ENCODE data around the gene ARL9.

Gene ARL9

DNA sequence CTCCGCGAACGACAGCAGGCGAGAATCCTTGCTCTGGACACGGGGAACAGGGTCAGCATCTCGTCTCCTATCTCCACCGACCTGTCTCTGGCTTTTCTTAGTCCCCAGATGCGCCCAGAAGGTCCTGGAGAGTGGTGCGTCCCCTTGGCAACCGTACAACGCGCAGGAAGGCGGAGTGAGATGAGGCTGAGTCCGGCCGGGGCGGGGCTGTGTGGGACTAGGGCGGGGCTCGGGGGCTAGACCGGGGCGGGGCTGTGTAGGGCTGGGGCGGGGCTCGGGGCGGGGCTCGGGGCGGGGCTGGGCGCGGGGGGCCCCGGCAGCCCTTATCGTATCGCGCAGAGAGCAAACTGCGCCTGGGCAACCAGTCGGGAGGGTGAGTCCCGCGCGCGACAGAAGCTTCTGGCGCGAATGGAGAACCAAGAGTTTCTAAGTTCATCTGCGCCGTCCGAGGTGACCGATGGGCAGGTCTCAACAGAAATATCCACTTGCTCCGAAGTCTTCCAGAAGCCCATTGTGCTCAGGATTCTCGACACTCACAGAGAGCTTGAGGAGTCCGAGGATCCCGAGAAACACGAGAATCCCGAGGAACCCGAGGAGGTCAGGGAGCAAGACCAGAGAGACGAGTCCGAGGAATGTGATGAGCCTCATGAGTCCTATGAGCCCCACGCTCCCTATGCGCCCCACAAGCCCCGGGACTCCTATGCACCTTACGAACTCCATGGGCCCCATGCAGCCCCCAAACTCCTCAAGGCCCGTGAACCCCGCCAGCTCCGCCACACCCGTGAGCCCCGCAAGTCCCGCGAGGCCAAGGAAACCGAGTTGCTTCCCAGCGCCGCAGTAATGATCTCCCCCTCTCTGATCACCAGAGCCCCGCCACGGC, 24.9 kb downstream of the ARL9 start:
- Histone ChIP-seq H3K27ac (ENCODE audit: insufficient read depth in 1 of 2, low read depth in 1 of 2, low read length in 2 of 2, poor library complexity in 1 of 2, severe bottlenecking in 2 of 2) (peak overlapping the region in 1 of 2 experiments; percentile 37), H3K36me3 (ENCODE audit: control insufficient read depth in 4 of 4, insufficient read depth in 4 of 4, low read length in 3 of 4) (no peaks in the 10 kb centered on the region), H3K9me3 (ENCODE audit: control extremely low read depth in 1 of 5, control insufficient read depth in 4 of 5, insufficient read depth in 2 of 5, low read depth in 1 of 5, low read length in 4 of 5) (no peaks in the 10 kb centered on the region), H3K4me3 (ENCODE audit: control insufficient read depth in 1 of 7, extremely low read depth in 1 of 7, insufficient read depth in 4 of 7, low read depth in 2 of 7, low read length in 6 of 7) (peak overlapping the region; percentile 55 to 87 (median 71)), H3K4me1 (ENCODE audit: control extremely low read depth in 1 of 4, control insufficient read depth in 4 of 4, insufficient read depth in 4 of 4, low read length in 3 of 4) (peaks cover 0 to 17% (median 12%) of the 10 kb centered on the region in 4 experiments), H3K27me3 (replicated peaks in 2 of 5; ENCODE audit: control insufficient read depth in 4 of 5, insufficient read depth in 5 of 5, low read length in 4 of 5) (peaks cover 3 to 11% (median 6%) of the 10 kb centered on the region in 5 experiments)
- peak; percentile 74 to 83 (median 82) for DNase-seq
- ChIA-PET POLR2A (interaction anchor here (0.6 to 0.7 kb wide), 2 partner anchors 77 to 350 kb away, joined by 5 to 6 read pairs; no protein-coding TSS in a partner anchor), CTCF (interaction anchor here (1.1 to 3.6 kb wide), 5 partner anchors 10 to 119 kb away, joined by 3 to 18 read pairs (median 4); no protein-coding TSS in a partner anchor)
- WGBS (ENCODE audit: insufficient coverage), result 5% methylated on average over 54 of the region's 68 CpGs

DNA sequence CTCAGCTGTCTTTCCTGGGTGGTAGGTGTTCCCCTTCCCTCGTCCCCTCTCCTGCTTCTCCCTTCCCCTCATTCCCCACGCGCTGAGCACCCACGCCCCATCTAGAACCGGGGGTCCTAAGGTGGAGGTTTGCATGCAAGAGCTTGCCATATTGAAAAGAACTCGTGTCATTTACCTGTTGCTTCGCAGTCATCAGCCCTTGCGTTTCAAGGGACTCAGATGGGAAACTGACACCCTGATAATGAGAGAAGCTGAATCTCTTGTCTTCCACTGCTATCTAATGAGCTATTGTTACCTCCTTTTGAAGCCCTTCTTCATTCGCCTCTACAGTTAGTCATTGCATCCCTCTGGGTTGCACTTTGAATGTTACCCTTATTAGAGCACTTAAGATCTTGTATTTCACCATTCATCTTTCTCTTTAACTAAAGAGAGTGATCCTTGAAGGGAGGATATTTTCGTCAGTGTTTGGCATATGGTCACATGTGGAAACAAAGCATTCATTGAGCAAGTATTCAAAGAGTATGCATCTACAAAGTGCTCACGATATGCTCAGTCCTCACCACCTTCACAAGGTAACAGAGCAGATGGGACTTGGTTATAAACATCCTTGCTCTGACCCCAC, 25.7 kb downstream of the ARL9 start:
- Histone ChIP-seq H3K27me3 (replicated peaks in 2 of 5; ENCODE audit: control insufficient read depth in 4 of 5, insufficient read depth in 5 of 5, low read length in 4 of 5) (peaks cover 3 to 11% (median 6%) of the 10 kb centered on the region in 5 experiments), H3K36me3 (ENCODE audit: control insufficient read depth in 4 of 4, insufficient read depth in 4 of 4, low read length in 3 of 4) (no peaks in the 10 kb centered on the region), H3K4me1 (ENCODE audit: control extremely low read depth in 1 of 4, control insufficient read depth in 4 of 4, insufficient read depth in 4 of 4, low read length in 3 of 4) (peaks cover 0 to 17% (median 12%) of the 10 kb centered on the region in 4 experiments), H3K4me3 (ENCODE audit: control insufficient read depth in 1 of 7, extremely low read depth in 1 of 7, insufficient read depth in 4 of 7, low read depth in 2 of 7, low read length in 6 of 7) (peak overlapping the region; percentile 55 to 87 (median 71)), H3K9me3 (ENCODE audit: control extremely low read depth in 1 of 5, control insufficient read depth in 4 of 5, insufficient read depth in 2 of 5, low read depth in 1 of 5, low read length in 4 of 5) (no peaks in the 10 kb centered on the region), H3K27ac (ENCODE audit: insufficient read depth in 1 of 2, low read depth in 1 of 2, low read length in 2 of 2, poor library complexity in 1 of 2, severe bottlenecking in 2 of 2) (peak overlapping the region in 1 of 2 experiments; percentile 37)
- CTCF ChIA-PET, result interaction anchor here (1.1 to 3.3 kb wide), 4 partner anchors 11 to 118 kb away, joined by 3 to 17 read pairs (median 4); no protein-coding TSS in a partner anchor
- DNase-seq, result peak in 2 of 3 donors; percentile 6 to 11
- POLR2A ChIA-PET, result interaction anchor here (0.6 kb wide), 1 partner anchor 78 kb away, joined by 5 read pairs; no protein-coding TSS in a partner anchor
- 63% methylated on average over 6 of the region's 11 CpGs for WGBS (ENCODE audit: insufficient coverage)

DNA sequence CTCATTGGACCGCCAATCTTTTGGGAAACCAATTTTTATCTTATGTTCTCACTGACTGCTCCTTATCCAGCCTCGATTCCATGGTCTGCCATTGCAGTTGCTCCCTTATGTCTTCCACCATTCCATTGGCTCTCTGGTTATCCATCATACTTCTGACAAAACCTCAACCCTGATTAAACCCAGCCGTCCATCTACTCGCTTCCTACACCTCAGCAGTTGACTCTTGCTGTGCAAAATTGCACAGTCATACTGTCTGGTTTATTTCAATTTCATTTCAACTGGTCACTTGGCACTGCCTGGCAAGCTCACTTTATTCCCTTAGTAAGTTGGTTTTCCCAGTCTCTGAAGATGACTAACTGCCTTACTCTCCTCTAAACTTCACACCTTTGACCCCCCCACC, 26.2 kb downstream of the ARL9 start:
- Histone ChIP-seq H3K9me3 (ENCODE audit: control extremely low read depth in 1 of 5, control insufficient read depth in 4 of 5, insufficient read depth in 2 of 5, low read depth in 1 of 5, low read length in 4 of 5) (no peaks in the 10 kb centered on the region), H3K4me3 (ENCODE audit: control insufficient read depth in 1 of 7, extremely low read depth in 1 of 7, insufficient read depth in 4 of 7, low read depth in 2 of 7, low read length in 6 of 7) (no peak overlapping the region), H3K27me3 (replicated peaks in 2 of 5; ENCODE audit: control insufficient read depth in 4 of 5, insufficient read depth in 5 of 5, low read length in 4 of 5) (peaks cover 3 to 11% (median 6%) of the 10 kb centered on the region in 5 experiments), H3K27ac (ENCODE audit: insufficient read depth in 1 of 2, low read depth in 1 of 2, low read length in 2 of 2, poor library complexity in 1 of 2, severe bottlenecking in 2 of 2) (no peak overlapping the region), H3K36me3 (ENCODE audit: control insufficient read depth in 4 of 4, insufficient read depth in 4 of 4, low read length in 3 of 4) (no peaks in the 10 kb centered on the region), H3K4me1 (ENCODE audit: control extremely low read depth in 1 of 4, control insufficient read depth in 4 of 4, insufficient read depth in 4 of 4, low read length in 3 of 4) (peaks cover 0 to 17% (median 12%) of the 10 kb centered on the region in 4 experiments)
- ChIA-PET CTCF (interaction anchor here (1.1 to 3.3 kb wide), 3 partner anchors 12 to 118 kb away, joined by 3 to 17 read pairs (median 3); no protein-coding TSS in a partner anchor), POLR2A (no interaction called here)
- WGBS (ENCODE audit: insufficient coverage), result 55% methylated on average over 4 of the region's 4 CpGs
- DNase-seq, result peak in 2 of 3 donors; percentile 53 to 62

DNA sequence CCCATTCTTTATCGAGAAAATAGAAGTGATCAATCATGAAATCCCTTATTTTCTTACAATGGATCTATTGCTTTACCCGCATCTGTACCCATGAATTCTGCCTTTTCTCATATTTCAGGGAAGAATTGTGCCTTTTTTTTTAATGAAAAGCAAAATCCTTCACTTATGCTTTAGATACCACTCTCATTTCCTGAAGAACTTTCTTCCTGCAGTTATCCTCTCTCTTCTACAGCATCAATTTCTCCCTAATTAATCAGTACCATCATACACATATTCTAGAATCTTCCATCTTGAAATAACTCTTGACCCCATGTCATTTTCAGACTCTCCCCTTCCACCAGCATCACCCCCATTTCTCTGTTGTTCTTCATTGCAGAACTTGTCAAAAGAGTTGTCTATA, 26.6 kb downstream of the ARL9 start:
- H3K4me1 ChIP-seq (ENCODE audit: control extremely low read depth in 1 of 4, control insufficient read depth in 4 of 4, insufficient read depth in 4 of 4, low read length in 3 of 4), result peaks cover 0 to 17% (median 12%) of the 10 kb centered on the region in 4 experiments
- POLR2A ChIA-PET, result no interaction called here

DNA sequence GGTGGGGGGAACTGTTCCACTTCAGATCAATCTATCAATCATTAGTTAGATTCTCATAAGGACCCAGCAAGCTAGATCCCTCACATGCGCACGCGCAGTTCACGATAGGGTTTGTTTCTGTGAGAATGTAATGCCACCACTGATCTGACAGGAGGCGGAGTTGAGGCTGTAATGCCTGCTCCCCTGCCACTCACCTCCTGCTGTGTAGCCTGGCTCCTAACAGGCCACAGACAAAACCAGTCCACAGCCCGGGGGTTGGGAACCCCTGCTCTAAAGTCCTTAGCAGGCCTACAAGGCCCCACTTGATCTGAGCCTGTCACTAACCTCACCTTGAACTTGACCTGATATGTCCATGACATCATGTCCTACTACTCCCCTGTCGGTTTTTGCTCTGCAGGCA, 30.3 kb downstream of the ARL9 start:
- peaks cover 2 to 9% (median 5%) of the 10 kb centered on the region in 5 experiments for H3K27me3 ChIP-seq (replicated peaks in 2 of 5; ENCODE audit: control insufficient read depth in 4 of 5, insufficient read depth in 5 of 5, low read length in 4 of 5)
- ChIA-PET POLR2A (no interaction called here), CTCF (interaction anchor here (0.6 kb wide), 1 partner anchor 72 kb away, joined by 4 read pairs; no protein-coding TSS in a partner anchor)
- no peak for DNase-seq
- H3K36me3 ChIP-seq (ENCODE audit: control insufficient read depth in 4 of 4, insufficient read depth in 4 of 4, low read length in 3 of 4), result no peaks in the 10 kb centered on the region
- H3K9me3 ChIP-seq (ENCODE audit: control extremely low read depth in 1 of 5, control insufficient read depth in 4 of 5, insufficient read depth in 2 of 5, low read depth in 1 of 5, low read length in 4 of 5), result no peaks in the 10 kb centered on the region
- H3K4me1 ChIP-seq (ENCODE audit: control extremely low read depth in 1 of 4, control insufficient read depth in 4 of 4, insufficient read depth in 4 of 4, low read length in 3 of 4), result peaks cover 0 to 10% (median 4%) of the 10 kb centered on the region in 4 experiments
- 96% methylated on average over 2 of the region's 7 CpGs for WGBS (ENCODE audit: insufficient coverage)
- H3K27ac ChIP-seq (ENCODE audit: insufficient read depth in 1 of 2, low read depth in 1 of 2, low read length in 2 of 2, poor library complexity in 1 of 2, severe bottlenecking in 2 of 2), result no peak overlapping the region
- no peak overlapping the region for H3K4me3 ChIP-seq (ENCODE audit: control insufficient read depth in 1 of 7, extremely low read depth in 1 of 7, insufficient read depth in 4 of 7, low read depth in 2 of 7, low read length in 6 of 7)

More for the DNA sequence above, 26.6 kb downstream of the ARL9 start:
- no peaks in the 10 kb centered on the region for H3K36me3 ChIP-seq (ENCODE audit: control insufficient read depth in 4 of 4, insufficient read depth in 4 of 4, low read length in 3 of 4)
- no peak for DNase-seq
- CTCF ChIA-PET, result interaction anchor here (1.0 to 3.3 kb wide), 2 partner anchors 9 to 12 kb away, joined by 3 to 17 read pairs; no protein-coding TSS in a partner anchor
- H3K4me3 ChIP-seq (ENCODE audit: control insufficient read depth in 1 of 7, extremely low read depth in 1 of 7, insufficient read depth in 4 of 7, low read depth in 2 of 7, low read length in 6 of 7), result no peak overlapping the region
- H3K9me3 ChIP-seq (ENCODE audit: control extremely low read depth in 1 of 5, control insufficient read depth in 4 of 5, insufficient read depth in 2 of 5, low read depth in 1 of 5, low read length in 4 of 5), result no peaks in the 10 kb centered on the region
- H3K27me3 ChIP-seq (replicated peaks in 2 of 5; ENCODE audit: control insufficient read depth in 4 of 5, insufficient read depth in 5 of 5, low read length in 4 of 5), result peaks cover 3 to 11% (median 6%) of the 10 kb centered on the region in 5 experiments
- whole genome bisulfite sequencing (ENCODE audit: insufficient coverage), result 100% methylated on average over 2 of the region's 2 CpGs
- no peak overlapping the region for H3K27ac ChIP-seq (ENCODE audit: insufficient read depth in 1 of 2, low read depth in 1 of 2, low read length in 2 of 2, poor library complexity in 1 of 2, severe bottlenecking in 2 of 2)

DNA sequence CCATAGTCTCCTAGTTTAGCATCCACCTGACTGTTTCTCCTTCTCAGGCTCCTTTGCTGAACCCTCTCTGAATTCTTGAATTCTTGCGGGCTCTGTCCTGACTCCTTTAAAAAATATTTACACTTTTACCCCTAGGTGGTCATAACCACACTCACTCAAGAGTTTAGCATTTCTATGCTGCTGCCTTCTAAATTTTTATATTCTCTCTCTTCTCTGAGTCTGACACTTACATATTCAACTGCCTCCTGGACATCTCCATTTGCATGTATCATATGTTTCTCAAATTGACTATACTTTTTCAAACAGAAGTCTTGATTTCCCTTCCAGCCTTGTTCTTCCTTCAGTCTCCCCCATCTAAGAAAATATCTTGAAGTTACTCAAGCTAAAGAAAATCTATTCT, 31.6 kb downstream of the ARL9 start:
- H3K9me3 ChIP-seq (ENCODE audit: control extremely low read depth in 1 of 5, control insufficient read depth in 4 of 5, insufficient read depth in 2 of 5, low read depth in 1 of 5, low read length in 4 of 5), result no peaks in the 10 kb centered on the region
- CTCF ChIA-PET, result no interaction called here

More for the DNA sequence above, 31.6 kb downstream of the ARL9 start:
- H3K36me3 ChIP-seq (ENCODE audit: control insufficient read depth in 4 of 4, insufficient read depth in 4 of 4, low read length in 3 of 4), result no peaks in the 10 kb centered on the region
- no peaks in the 10 kb centered on the region for H3K4me1 ChIP-seq (ENCODE audit: control extremely low read depth in 1 of 4, control insufficient read depth in 4 of 4, insufficient read depth in 4 of 4, low read length in 3 of 4)
- no peak for DNase-seq
- peaks cover 0 to 7% (median 0%) of the 10 kb centered on the region in 5 experiments for H3K27me3 ChIP-seq (replicated peaks in 2 of 5; ENCODE audit: control insufficient read depth in 4 of 5, insufficient read depth in 5 of 5, low read length in 4 of 5)
- H3K4me3 ChIP-seq (ENCODE audit: control insufficient read depth in 1 of 7, extremely low read depth in 1 of 7, insufficient read depth in 4 of 7, low read depth in 2 of 7, low read length in 6 of 7), result no peak overlapping the region
- WGBS (ENCODE audit: insufficient coverage), result 100% methylated on average over 1 of the region's 1 CpG
- POLR2A ChIA-PET, result no interaction called here
- H3K27ac ChIP-seq (ENCODE audit: insufficient read depth in 1 of 2, low read depth in 1 of 2, low read length in 2 of 2, poor library complexity in 1 of 2, severe bottlenecking in 2 of 2), result no peak overlapping the region
